HTR-8/SVneo (cell line): ENCODE data around the gene ASCC1.

Experiments used
- DNase-seq: peaks from one replicate; pipeline ENCODE4 v3.0.0; 2011; ENCODE audit warnings: low spot score, mixed read lengths; ENCODE audit not compliant: insufficient read length
- FAIRE-seq: peaks from 2 replicates; lab custom pipeline; 2011; peaks lifted over from hg19 to GRCh38; lab: Jason Lieb, UNC

ASCC1 gene

DNA sequence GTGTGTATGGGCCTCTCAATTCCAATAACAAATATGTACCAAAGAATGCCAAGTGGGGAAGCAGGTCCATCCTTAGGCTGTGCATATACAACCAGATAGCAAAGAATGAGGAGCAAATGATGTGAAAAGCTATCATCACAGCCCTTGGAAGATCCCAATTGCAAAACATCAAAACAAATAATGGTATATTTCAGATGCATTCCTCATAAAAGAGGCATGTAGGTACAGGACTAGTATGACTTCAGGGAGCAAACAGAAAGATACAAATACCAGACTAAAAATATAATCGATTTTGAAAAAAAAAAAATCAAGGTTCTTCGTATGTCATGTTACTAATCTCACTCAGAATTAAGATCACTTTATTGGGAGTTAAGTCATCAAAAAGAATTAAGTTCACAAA is 109.2 kb downstream of the ASCC1 start:
- FAIRE-seq (no peak), DNase-seq (no peak)

- FAIRE-seq (no peak), DNase-seq (no peak)
Measured at GRCh38 chr10:72106154-72106849, 109.8 kb downstream of the ASCC1 start.

DNA sequence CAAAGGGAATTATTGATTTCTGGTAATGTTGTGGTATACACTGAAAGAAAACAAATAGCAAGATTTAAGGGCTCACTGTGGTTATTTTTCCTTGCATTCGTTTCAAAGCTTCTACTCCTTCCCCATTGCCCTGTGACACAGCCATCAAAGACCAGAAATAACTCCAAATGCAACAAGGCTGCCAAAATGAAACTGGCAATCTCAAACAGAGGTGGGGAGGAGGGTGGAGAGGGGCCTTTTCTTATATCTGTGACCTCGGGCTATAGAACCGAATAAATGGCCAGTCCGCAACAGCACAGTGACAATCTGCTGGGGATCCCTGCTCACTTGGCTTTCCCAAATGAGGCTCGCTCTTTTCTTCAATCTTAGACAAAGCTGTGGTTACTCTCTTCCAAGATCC is 110.4 kb downstream of the ASCC1 start:
- FAIRE-seq (no peak), DNase-seq (no peak)

- FAIRE-seq (no peak), DNase-seq (no peak)
Measured at GRCh38 chr10:72105098-72105475, 111.0 kb downstream of the ASCC1 start.

DNA sequence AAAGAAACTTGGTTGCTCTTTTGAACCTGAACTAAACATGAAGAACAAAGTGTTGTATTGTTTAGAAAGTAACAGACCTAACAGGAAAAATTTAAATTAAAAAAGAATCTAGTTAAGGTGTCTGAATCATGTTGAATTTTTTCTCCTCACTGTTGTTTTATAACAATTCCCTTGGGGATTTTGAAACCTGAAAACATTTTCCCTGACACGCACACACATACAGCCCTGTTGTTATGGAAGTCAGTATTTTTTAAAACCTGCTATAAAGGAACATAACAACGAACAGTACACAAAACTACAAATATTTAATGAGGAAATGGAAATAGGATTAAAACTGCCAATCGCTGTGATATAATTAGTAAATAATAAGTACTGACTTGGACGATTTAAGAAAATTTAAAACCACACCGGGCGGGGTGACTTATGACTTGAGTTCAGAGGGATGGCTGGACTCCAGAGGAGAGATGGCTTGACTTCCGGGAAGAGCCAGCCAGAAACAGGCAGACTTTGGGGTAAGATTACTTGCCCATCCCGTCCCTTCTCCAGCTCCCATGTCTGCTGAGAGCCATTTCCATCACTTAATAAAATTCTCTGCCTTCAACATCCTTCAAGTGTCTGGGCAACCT is 111.5 kb downstream of the ASCC1 start:
- DNase-seq (no peak), FAIRE-seq (no peak)

DNA sequence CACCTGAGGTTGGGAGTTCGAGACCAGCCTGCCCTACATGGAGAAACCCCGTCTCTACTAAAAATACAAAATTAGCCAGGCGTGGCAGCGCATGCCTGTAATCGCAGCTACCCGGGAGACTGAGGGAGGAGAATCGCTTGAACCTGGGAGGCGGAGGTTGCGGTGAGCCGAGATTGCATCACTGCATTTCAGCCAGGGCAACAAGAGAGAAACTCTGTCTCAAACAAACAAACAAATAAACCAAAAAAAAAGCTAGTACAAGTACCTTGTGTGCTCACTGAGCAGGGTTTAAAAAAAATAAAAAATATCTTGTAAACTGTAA is 116.5 kb downstream of the ASCC1 start:
- DNase-seq (no peak), FAIRE-seq (no peak)

DNA sequence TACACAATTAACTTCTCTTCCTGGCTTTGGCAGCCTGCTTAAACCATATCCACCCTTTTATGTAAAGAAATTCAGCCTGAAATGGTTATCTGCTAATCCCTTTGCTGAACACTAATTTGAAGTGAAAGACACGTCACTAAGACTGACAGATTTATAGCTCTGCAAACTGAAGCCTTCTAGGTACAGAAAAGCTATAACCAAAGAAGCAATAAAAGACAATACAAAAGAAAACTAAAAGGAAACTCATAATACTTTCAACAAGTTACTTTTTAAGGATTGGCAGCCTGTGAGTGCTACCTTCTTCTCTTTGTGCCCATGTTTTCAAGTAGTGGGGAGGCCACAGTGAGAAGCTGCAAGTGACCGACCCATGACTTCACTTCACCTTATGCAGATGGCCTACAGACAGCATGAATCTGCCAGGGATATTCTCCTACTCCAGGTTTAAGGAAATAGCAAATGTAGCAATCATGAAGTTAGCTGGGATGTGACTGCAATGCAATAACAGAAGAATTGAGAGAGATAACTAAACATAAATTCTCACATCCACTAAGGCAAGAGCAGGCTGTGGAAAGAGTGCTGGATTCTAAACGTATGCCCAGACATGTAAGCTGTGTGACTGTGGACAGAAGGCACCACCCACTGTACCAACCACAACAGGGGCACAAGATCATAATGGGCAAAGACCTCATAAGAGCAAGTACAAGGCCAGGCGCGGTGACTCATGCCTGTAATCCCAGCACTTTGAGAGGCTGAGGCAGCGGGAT is 117.1 kb downstream of the ASCC1 start:
- no peak for DNase-seq

GRCh38 chr10:72098301-72098835 is 117.7 kb downstream of the ASCC1 start:
- no peak for DNase-seq

More for the DNA sequence above, 117.1 kb downstream of the ASCC1 start:
- FAIRE-seq = no peak

GRCh38 chr10:72097448-72098300 is 118.4 kb downstream of the ASCC1 start:
- DNase-seq = peak; percentile 46
- no peak for FAIRE-seq

More at GRCh38 chr10:72098301-72098835, 117.7 kb downstream of the ASCC1 start:
- no peak for FAIRE-seq

DNA sequence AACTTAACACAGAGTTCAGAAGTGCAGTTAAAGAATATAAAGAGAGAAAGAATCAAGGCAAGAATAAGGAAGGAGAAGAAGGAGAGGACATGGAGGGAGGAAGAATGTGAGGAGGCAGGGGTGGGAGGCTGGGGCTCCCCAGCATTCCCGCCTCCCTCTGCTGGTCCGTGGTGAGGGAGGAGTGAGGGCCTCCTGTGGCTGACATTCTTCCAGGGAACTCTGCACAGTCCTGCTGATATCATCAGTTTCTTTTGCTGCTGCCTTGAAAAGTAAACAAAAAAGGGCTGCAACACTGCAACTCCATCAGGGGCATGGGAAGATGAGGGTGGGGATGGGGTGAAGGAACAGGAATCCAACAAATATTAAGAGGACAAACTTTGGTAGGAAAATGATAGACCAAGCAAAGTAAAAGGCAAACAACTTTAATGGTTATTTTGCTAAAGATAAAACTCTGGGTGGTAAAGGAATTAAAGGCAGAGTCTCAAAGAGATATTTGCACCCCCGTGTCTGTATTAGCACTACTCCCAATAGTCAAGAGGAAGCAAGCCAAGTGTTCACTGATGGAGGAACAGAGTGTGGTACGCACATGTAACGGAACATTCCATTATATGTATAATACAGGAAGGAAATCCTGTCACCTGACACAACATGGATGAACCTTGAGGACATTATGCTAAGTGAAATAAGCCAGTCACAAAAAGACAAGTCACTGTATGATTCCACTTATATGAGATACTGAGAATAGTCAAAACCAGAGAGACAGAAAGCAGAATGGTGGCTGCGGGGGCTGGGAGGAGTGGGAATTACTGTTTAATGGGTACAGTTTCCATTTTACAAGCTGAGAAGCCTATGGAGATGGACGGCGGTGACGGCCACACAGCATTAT is 119.7 kb downstream of the ASCC1 start:
- DNase-seq (peak; percentile 44), FAIRE-seq (no peak)

DNA sequence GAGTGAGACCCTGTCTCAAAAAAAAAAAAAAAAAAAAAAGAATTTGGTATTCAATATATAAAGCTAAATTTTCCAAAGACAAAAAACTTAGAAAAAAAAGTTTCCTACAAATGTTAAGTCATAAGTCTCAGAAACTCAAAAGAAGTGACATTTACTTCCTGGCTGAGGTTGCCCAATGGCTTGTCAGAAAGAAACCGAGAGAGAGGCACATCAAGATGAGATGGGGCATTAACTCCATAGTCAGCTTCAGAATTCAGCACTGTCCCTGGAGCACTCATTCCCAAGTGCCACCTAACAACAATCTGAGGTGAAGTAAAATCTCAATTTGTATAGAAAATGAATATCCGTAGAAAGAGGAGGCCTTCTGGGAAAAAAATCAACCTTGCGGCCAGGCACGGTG is 120.9 kb downstream of the ASCC1 start:
- FAIRE-seq = no peak
- no peak for DNase-seq

- FAIRE-seq (no peak), DNase-seq (no peak)
Measured at GRCh38 chr10:72094574-72094973, 121.5 kb downstream of the ASCC1 start.

DNA sequence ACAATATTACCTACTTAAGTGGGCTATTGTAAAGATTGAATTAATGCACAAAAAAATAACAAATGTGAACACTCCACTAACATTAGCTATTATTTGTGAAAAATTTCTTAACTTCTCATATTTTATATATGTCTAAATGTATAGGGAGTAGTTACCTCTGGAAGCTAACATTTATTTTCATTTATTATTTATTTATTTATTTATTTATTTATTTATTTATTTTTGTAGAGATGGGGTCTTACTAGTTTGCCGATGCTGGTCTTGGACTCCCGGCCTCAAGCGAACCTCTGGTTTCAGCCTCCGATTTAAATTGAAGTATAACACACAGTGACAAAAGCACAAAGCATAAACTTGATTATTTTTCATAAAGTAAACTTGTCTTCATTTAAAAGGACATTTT is 122.6 kb downstream of the ASCC1 start:
- FAIRE-seq = no peak
- no peak for DNase-seq

DNA sequence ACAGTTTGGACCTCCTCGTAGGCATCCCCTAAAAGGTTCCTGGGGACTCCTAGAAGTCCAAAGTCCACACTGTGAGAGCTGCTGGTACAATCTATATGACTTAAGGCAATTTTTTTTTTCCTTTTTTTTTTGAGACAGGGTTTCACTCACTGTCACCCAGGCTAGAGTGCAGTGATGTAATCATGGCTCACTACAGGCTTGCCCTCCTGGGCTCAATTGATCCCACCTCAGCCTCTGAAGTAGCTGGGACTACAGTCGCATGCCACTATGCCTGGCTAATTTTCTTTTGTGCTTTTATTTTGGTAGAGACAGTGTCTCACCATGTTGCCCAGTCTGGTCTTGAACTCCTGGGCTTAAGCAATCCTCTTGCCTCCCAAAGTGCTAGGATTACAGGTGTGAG is 123.1 kb downstream of the ASCC1 start:
- no peak for FAIRE-seq

DNA sequence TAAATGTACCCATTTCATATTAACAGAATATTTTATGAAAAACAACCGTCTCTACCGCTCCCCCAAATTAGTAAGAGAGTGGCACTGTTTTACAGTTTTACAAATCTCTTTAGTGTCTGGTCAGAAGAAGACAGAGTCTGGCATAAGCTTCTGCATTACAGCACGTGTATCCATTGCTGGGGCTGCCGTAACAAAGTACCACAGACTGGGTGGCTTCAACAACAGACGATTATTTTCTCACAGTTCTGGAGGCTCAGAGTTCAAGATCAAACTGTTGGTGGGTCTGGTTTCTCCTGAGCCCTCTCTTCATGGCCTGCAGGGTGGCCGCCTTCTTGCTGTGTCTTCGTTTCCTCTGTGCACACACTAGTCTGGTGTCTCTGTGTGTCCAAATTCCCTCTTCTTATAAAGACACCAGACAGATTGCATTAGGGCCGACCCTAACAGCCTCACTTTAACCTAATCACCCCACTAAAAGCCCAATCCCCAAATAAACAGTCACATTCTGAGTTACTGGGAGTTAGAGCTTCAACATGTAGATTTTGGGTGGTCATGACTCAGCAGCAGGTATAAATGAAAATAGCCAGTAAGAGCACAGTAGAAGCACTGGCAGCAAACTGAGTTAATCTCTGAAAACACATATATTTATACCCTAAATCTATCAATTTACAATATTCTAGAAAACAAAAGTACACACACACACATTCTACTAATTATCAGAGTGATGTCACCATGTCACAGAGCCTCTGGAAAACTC is 123.7 kb downstream of the ASCC1 start:
- FAIRE-seq = no peak

More for the DNA sequence above, 123.1 kb downstream of the ASCC1 start:
- DNase-seq = no peak

DNA sequence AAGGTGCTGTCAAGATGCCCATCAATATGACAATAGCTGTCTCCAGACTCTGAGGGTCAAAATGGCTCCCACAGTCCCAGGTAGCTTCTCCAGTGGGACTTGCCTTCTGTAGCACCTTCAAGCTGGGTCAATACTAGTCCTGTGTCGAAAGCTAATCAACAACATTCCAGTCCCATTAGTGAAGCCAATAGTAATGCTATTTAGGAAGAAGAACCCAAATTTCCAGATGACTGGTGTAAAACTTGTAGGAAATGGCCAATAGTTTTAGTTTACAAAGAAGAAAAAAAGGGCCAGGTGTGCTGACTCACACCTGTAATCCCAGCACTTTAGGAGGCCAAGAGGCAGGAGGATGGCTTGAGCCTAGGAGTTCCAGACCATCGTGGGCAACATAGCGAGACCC is 125.8 kb downstream of the ASCC1 start:
- DNase-seq (no peak), FAIRE-seq (no peak)

More for the DNA sequence above, 123.7 kb downstream of the ASCC1 start:
- DNase-seq = no peak

DNA sequence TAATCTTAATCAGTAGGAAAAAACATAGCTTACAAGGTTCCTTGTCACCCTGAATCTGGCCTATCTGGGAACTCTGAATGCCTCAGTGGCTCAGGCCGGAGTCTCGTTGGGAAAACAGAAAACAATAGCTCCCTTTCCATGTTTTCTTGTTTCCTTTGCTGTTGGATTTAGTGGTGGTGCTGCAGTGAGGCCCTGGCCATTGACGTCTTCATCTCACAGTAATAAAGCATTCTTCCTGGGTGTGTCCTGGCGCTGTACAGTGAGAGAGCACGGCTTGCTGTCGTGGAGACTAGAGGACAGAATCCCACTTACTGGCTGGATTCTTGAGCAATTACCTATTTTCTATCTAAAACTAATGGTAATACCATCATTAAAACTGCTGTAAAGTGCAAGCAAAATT is 126.5 kb downstream of the ASCC1 start:
- DNase-seq = no peak
- no peak for FAIRE-seq

DNA sequence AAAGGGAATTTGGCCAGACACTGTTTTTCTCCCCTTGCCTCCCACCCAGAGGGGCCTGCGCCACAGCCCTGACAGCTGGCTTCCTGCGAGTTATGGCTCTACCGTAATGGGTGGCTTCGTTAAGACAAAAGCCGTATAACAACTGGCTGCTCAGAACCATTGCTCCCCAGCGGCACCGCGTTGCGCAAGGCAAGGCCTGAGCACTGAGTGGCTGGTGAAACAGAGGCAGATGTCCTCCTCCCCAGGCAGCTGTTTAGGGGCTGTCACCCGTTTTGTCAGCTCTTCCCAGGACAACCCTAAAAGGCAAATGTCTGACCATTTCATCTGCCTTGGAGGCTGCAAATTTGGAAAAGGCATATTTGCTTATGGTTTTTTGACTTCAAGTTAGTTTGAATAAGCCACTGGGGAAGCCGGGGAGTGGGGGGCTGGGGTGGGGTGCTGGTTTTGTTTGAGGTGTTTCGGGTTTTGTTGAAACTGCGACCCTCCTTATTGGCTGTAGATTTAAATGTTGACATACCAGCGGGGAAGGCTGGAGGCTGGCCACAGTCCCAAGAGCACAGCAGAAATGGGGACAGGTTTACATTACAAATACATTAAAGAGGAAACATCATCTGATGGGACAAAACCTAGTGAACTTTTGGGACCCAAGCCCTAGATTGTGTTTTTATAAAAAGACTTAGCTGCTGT is 127.0 kb downstream of the ASCC1 start:
- DNase-seq = no peak

More for the DNA sequence above, 127.0 kb downstream of the ASCC1 start:
- FAIRE-seq = no peak
